ENCODE measurements around the gene CYP4V2. TPM values are rescaled to one million over a fixed set of nuclear protein-coding genes. Genes with fewer than 3 reads are reported as not detected.

Gene CYP4V2
- total RNA-seq, 1 experiment from 2014 or later: 8.6 TPM

DNA sequence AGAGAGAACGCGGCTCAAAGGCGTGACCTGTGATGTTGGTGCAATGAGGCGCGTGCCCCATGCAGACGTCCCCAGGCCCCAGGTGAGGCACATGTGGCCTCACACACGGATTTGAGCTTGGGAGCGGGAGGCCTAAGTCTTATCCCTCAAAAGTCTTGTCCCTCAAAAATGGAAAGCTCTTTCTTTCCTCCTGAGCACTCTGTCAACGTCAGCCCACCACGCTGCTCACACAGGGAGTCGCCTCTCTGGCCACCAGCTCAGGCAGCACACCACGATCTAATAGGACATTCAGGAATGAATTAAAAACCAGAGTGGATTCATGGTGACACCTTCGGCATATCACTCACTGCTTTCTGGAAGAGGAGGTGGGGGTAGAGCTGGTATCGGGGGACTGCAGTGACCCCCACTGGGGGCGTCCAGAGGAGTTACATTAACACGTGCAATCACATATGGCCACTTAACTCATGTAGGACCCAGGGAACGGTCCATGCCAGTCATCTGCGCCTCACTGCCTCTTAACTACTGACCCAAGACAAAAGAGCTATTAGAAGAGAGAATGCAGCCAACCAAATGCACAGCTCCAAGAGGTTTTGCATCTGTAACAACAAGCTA, 21.9 kb upstream of the CYP4V2 start:
- Histone ChIP-seq H3K27ac (ENCODE audit: low read depth, low read length) (no peak overlapping the region), H3K36me3 (ENCODE audit: control insufficient read depth in 1 of 2, insufficient read depth in 2 of 2, low read length in 2 of 2) (no peaks in the 10 kb centered on the region), H3K9me2 (ENCODE audit: insufficient read depth) (no peaks in the 10 kb centered on the region), H3K4me2 (ENCODE audit: low read length) (no peak overlapping the region), H3K9me3 (ENCODE audit: control insufficient read depth in 1 of 2, insufficient read depth in 1 of 2, low read depth in 1 of 2, low read length in 2 of 2) (no peaks in the 10 kb centered on the region), H3K79me2 (ENCODE audit: insufficient read depth, low read length) (no peaks in the 10 kb centered on the region), H3K4me1 (ENCODE audit: control insufficient read depth in 1 of 2, insufficient read depth in 2 of 2, low read length in 2 of 2) (no peaks in the 10 kb centered on the region), H3K27me3 (ENCODE audit: insufficient read depth, low read length) (no peaks in the 10 kb centered on the region), H2AFZ (ENCODE audit: low read depth, low read length, poor library complexity, severe bottlenecking) (no peak overlapping the region), H3K9ac (ENCODE audit: low read length) (no peak overlapping the region), H3K4me3 (replicated peaks in 1 of 2; ENCODE audit: low read depth in 1 of 2, low read length in 2 of 2) (no peak overlapping the region), H4K20me1 (ENCODE audit: insufficient read depth) (no peaks in the 10 kb centered on the region)
- ATAC-seq (no peak), DNase-seq (ENCODE audit: low read depth, low spot score) (no peak)
- POLR2A ChIA-PET: no interaction called here
- CTCF ChIA-PET: no interaction called here
- intact Hi-C loops (cut with micrococcal nuclease): no loop called here
- RAD21 ChIA-PET (ENCODE audit: low non-redundant PET in 1 of 2, low total read pairs in 2 of 2, uncharacterized antibody in 2 of 2, unreplicated experiment in 2 of 2): no interaction called here
- TF ChIP-seq, protein P1, sequence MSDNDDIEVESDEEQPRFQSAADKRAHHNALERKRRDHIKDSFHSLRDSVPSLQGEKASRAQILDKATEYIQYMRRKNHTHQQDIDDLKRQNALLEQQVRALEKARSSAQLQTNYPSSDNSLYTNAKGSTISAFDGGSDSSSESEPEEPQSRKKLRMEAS (IDR thresholded peaks at IDR 0.05): no peak
- no TSS peak for BruUV-seq (replicated peaks)

DNA sequence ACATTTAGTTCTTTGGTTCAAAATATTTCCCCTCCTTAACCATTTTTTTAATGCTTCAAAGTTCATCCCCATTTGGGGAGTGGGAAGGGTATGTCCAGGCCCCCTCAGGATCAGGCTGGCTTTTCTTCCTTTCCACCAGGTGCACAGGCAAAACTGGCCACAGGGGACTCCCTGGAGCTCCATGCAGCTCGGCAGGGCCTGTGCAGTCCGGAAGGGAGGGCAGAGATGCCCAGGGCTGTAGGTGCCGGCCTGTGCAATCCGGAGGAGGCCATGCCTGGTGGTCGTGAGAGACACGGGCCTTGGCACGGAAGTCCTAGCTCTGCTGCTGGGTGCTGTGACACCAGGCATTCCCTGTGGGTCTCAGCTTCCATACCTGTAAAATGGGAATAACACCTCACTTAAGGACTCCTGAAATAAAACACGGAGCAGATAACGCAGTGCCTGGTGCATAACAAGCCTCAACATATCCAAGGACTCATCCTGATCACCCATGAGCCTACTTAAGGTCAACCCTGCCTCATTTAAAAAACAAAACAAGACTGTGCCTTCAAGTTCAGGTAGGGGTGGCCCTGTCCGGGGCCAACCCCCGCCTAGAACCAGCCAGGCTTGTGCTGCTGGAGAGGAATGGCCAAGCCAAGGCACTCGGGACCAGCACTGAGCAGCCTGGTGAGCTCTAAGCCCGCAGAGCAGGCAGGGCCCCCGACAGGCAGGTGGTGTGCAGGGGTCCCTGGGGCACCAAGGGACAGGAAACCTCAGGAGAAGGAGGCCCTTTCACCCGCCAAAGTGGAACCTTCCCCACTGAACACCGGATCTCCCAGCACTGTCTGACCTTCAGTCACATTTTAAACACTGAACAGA, 21.2 kb upstream of the CYP4V2 start:
- ATAC-seq (peak; percentile 80), DNase-seq (ENCODE audit: low read depth, low spot score) (no peak)
- H3K4me1 ChIP-seq (ENCODE audit: control insufficient read depth in 1 of 2, insufficient read depth in 2 of 2, low read length in 2 of 2): no peaks in the 10 kb centered on the region
- H4K20me1 ChIP-seq (ENCODE audit: insufficient read depth): no peaks in the 10 kb centered on the region
- ChIA-PET CTCF (no interaction called here), RAD21 (ENCODE audit: low non-redundant PET in 1 of 2, low total read pairs in 2 of 2, uncharacterized antibody in 2 of 2, unreplicated experiment in 2 of 2) (no interaction called here), POLR2A (no interaction called here)
- no peak overlapping the region for H3K9ac ChIP-seq (ENCODE audit: low read length)
- H3K36me3 ChIP-seq (ENCODE audit: control insufficient read depth in 1 of 2, insufficient read depth in 2 of 2, low read length in 2 of 2): no peaks in the 10 kb centered on the region
- H3K27ac ChIP-seq (ENCODE audit: low read depth, low read length): no peak overlapping the region
- no peak overlapping the region for H2AFZ ChIP-seq (ENCODE audit: low read depth, low read length, poor library complexity, severe bottlenecking)
- H3K4me2 ChIP-seq (ENCODE audit: low read length): no peak overlapping the region
- no peaks in the 10 kb centered on the region for H3K79me2 ChIP-seq (ENCODE audit: insufficient read depth, low read length)
- no peaks in the 10 kb centered on the region for H3K9me3 ChIP-seq (ENCODE audit: control insufficient read depth in 1 of 2, insufficient read depth in 1 of 2, low read depth in 1 of 2, low read length in 2 of 2)
- BruUV-seq (replicated peaks): no TSS peak
- H3K4me3 ChIP-seq (replicated peaks in 1 of 2; ENCODE audit: low read depth in 1 of 2, low read length in 2 of 2): no peak overlapping the region
- intact Hi-C loops (cut with micrococcal nuclease): no loop called here
- TF ChIP-seq ELF1 (IDR thresholded peaks at IDR 0.05; ENCODE audit: borderline replicate concordance, low read depth): no peak
- TF ChIP-seq, protein P2, sequence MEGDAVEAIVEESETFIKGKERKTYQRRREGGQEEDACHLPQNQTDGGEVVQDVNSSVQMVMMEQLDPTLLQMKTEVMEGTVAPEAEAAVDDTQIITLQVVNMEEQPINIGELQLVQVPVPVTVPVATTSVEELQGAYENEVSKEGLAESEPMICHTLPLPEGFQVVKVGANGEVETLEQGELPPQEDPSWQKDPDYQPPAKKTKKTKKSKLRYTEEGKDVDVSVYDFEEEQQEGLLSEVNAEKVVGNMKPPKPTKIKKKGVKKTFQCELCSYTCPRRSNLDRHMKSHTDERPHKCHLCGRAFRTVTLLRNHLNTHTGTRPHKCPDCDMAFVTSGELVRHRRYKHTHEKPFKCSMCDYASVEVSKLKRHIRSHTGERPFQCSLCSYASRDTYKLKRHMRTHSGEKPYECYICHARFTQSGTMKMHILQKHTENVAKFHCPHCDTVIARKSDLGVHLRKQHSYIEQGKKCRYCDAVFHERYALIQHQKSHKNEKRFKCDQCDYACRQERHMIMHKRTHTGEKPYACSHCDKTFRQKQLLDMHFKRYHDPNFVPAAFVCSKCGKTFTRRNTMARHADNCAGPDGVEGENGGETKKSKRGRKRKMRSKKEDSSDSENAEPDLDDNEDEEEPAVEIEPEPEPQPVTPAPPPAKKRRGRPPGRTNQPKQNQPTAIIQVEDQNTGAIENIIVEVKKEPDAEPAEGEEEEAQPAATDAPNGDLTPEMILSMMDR (IDR thresholded peaks at IDR 0.05 in 2 of 3, conservative IDR thresholded peaks at IDR 0.05 in 1 of 3; ENCODE audit: borderline replicate concordance in 1 of 3, insufficient read depth in 1 of 3, low read depth in 2 of 3, low read length in 2 of 3): peak in 2 of 3 experiments; percentile 27 to 35; a peak in 4 of 6 replicates
- no peaks in the 10 kb centered on the region for H3K9me2 ChIP-seq (ENCODE audit: insufficient read depth)
- no peaks in the 10 kb centered on the region for H3K27me3 ChIP-seq (ENCODE audit: insufficient read depth, low read length)

Measured in HCT116 (cell line).